Glutamatergic neuron (in vitro differentiated cells): ENCODE measurements around the gene MBTPS1. TPM values are rescaled to one million over a fixed set of nuclear protein-coding genes. Genes with fewer than 3 reads are reported as not detected.

Experiments
- DNase-seq: peaks from one replicate; pipeline ENCODE4 v3.0.0; 2022
- H3K27ac Mint-ChIP-seq: one replicate; pipeline ENCODE4 v1.8.0; 2020; ENCODE audit warnings: mild to moderate bottlenecking, mixed read lengths, inconsistent platforms; ENCODE audit not compliant: unreplicated experiment
- H3K27me3 Mint-ChIP-seq: one replicate; pipeline ENCODE4 v1.8.0; 2020; ENCODE audit warnings: mild to moderate bottlenecking, moderate library complexity, mixed read lengths, inconsistent platforms; ENCODE audit not compliant: unreplicated experiment
- H3K36me3 Mint-ChIP-seq: one replicate; pipeline ENCODE4 v1.8.0; 2020; ENCODE audit warnings: mild to moderate bottlenecking, mixed read lengths, inconsistent platforms; ENCODE audit not compliant: unreplicated experiment
- H3K4me1 Mint-ChIP-seq: one replicate; pipeline ENCODE4 v1.8.0; 2020; ENCODE audit warnings: mild to moderate bottlenecking, low read depth, mixed read lengths, inconsistent platforms; ENCODE audit not compliant: unreplicated experiment
- H3K4me3 Mint-ChIP-seq: one replicate; pipeline ENCODE4 v1.8.0; 2020; ENCODE audit warnings: mild to moderate bottlenecking, mixed read lengths, inconsistent platforms; ENCODE audit not compliant: unreplicated experiment
- H3K9me3 Mint-ChIP-seq: one replicate; pipeline ENCODE4 v1.8.0; 2020; ENCODE audit warnings: mild to moderate bottlenecking, moderate library complexity, mixed read lengths, inconsistent platforms; ENCODE audit not compliant: unreplicated experiment
- CTCF ChIP-seq: fragments of 200-600 bp; sonication (generic); IDR thresholded peaks from one replicate; pipeline ENCODE4 v1.5.0; 2021; ENCODE audit not compliant: partially characterized antibody, unreplicated experiment
- total RNA-seq: library from RNA; stranded (reverse); fragmentation: NEBNext Ultra II Directional; extraction: Animal tissue kit (Norgen Biotek cat#: 25700); gene quantifications from one replicate; pipeline ENCODE4 v1.2.1, GENCODE V29; 2021; ENCODE audit not compliant: unreplicated experiment

MBTPS1 gene
- total RNA-seq, 1 donor from 2014 or later, result 105 TPM

DNA sequence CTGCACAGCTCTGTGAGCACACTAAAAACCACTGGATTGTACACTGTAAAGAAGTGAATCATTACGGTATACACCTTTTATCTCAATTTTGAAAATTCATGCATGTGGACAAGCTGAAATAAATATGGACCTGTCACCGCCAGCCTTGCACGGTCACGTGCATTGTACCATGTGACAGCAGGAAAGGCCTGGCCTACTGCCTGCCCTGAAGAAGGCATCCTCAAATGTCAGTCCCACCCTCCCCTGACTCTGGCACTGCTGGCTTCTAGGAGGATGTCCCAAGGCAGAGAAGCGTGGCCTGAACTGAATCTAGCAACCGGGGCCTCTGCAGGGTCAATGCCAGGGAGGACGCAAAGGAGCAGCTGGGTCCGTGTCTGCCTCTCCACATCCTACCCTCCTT, 108.8 kb downstream of the MBTPS1 start:
- H3K27me3 Mint-ChIP-seq, result peaks cover 3% of the 10 kb centered on the region
- H3K9me3 Mint-ChIP-seq, result peaks cover 6% of the 10 kb centered on the region
- no peak overlapping the region for H3K27ac Mint-ChIP-seq
- peaks cover 2% of the 10 kb centered on the region for H3K4me1 Mint-ChIP-seq
- no peaks in the 10 kb centered on the region for H3K36me3 Mint-ChIP-seq
- no peak for TF ChIP-seq CTCF
- DNase-seq, result no peak
- H3K4me3 Mint-ChIP-seq, result no peak overlapping the region

DNA sequence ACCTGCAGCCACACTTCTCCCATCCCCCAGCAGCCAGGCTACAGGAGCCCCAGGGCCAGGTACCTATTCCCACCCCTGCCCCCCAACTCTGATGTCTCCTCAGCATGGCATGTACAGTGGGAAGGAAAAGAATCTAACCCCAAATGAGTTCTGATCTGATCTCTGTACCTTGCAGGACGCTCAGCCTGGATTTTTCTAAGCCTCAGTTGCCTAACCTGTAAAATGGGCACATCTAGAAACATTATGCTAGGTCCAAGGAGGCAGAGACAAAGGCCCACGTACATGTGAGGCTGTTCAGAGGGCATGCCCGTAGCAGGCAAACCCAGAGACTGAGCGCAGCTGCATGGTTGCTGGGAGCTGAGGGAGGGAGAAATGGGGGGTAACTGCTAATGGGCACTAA, 109.2 kb downstream of the MBTPS1 start:
- peaks cover 6% of the 10 kb centered on the region for H3K9me3 Mint-ChIP-seq
- H3K4me3 Mint-ChIP-seq, result no peak overlapping the region
- peaks cover 2% of the 10 kb centered on the region for H3K4me1 Mint-ChIP-seq
- DNase-seq, result no peak
- H3K36me3 Mint-ChIP-seq, result no peaks in the 10 kb centered on the region
- no peak overlapping the region for H3K27ac Mint-ChIP-seq
- peaks cover 3% of the 10 kb centered on the region for H3K27me3 Mint-ChIP-seq
- TF ChIP-seq CTCF, result no peak

- DNase-seq, result no peak
- Mint-ChIP-seq H3K27ac (peak overlapping the region; percentile 31), H3K9me3 (peaks cover 7% of the 10 kb centered on the region), H3K4me1 (peaks cover 2% of the 10 kb centered on the region), H3K36me3 (no peaks in the 10 kb centered on the region), H3K27me3 (peaks cover 3% of the 10 kb centered on the region), H3K4me3 (no peak overlapping the region)
- TF ChIP-seq CTCF, result no peak
These were observed 111.4 kb downstream of the MBTPS1 start for GRCh38 chr16:84005391-84005790.

DNA sequence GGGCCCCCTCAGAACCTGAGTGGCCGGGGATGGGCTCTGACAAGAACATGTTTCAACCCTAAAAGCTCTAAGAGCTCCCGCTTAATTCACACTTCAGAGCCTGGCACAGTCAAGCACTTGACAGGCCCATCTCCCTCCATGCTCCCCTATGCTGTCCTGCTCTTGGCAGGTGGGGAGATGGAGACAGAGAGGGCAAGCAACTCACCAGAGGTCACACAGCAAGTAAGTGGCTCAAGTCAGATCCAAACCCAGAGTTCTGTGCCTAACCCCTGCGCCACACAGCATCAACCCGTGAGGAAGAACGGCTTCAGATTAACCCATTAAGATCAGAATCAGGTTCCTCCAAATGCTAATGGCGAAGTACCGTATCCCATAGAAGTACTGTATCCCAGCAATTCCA, 112.3 kb downstream of the MBTPS1 start:
- no peaks in the 10 kb centered on the region for H3K36me3 Mint-ChIP-seq
- no peak for DNase-seq
- H3K4me3 Mint-ChIP-seq, result no peak overlapping the region
- peaks cover 2% of the 10 kb centered on the region for H3K4me1 Mint-ChIP-seq
- H3K27ac Mint-ChIP-seq, result no peak overlapping the region
- peaks cover 9% of the 10 kb centered on the region for H3K9me3 Mint-ChIP-seq
- TF ChIP-seq CTCF, result no peak
- H3K27me3 Mint-ChIP-seq, result peaks cover 3% of the 10 kb centered on the region

Other genes starting within 250 kb of the MBTPS1 start
- 9.5 TPM for gene MLYCD, start 217.8 kb downstream of the MBTPS1 start, total RNA-seq
- gene OSGIN1, start 163.7 kb downstream of the MBTPS1 start, total RNA-seq, result not detected
- gene NECAB2, start 148.7 kb downstream of the MBTPS1 start, total RNA-seq, result 112 TPM
- not detected for gene SLC38A8, start 74.1 kb downstream of the MBTPS1 start, total RNA-seq
- 81.7 TPM for gene HSDL1, start 28.2 kb upstream of the MBTPS1 start, total RNA-seq
- gene DNAAF1, start 28.4 kb upstream of the MBTPS1 start, total RNA-seq, result 0.56 TPM
- 74.7 TPM for gene TAF1C, start 70.1 kb upstream of the MBTPS1 start, total RNA-seq
- not detected for gene ADAD2, start 74.2 kb upstream of the MBTPS1 start, total RNA-seq
- not detected for gene KCNG4, start 123.1 kb upstream of the MBTPS1 start, total RNA-seq
- gene WFDC1, start 177.9 kb upstream of the MBTPS1 start, total RNA-seq, result 0.93 TPM